DMS 273 (cell line): ENCODE results near the gene SART3.
"Not testable (repeated sequence)": the region's sequence is repeated elsewhere in the genome, so short reads cannot be mapped to it uniquely, and the experiment has no call there.

Experiments
- DNase-seq: peaks from one replicate; lab custom pipeline; 2025; ENCODE audit not compliant: unreplicated experiment; lab: John Stamatoyannopoulos, UW

Gene SART3

DNA sequence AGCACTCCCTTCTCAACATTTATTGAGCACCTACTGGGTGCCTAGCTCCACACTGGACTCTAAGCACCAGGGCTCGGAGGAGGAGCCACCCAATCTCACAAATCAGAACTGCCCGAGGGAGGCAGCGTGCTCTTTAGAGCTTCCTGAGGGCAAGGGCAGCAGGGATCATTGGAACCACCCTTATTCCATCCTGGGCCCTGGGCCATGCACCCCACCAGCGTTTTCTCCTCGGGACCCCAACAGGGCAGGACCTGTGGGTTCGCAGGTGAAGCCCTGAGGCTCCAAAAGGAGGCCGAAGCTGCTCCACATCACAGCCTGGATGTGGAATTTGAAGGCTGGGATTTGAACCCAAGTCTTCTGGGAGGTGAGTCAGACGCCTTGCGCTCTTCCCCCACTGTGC is 21.5 kb upstream of the SART3 start:
- DNase-seq, result no peak

DNA sequence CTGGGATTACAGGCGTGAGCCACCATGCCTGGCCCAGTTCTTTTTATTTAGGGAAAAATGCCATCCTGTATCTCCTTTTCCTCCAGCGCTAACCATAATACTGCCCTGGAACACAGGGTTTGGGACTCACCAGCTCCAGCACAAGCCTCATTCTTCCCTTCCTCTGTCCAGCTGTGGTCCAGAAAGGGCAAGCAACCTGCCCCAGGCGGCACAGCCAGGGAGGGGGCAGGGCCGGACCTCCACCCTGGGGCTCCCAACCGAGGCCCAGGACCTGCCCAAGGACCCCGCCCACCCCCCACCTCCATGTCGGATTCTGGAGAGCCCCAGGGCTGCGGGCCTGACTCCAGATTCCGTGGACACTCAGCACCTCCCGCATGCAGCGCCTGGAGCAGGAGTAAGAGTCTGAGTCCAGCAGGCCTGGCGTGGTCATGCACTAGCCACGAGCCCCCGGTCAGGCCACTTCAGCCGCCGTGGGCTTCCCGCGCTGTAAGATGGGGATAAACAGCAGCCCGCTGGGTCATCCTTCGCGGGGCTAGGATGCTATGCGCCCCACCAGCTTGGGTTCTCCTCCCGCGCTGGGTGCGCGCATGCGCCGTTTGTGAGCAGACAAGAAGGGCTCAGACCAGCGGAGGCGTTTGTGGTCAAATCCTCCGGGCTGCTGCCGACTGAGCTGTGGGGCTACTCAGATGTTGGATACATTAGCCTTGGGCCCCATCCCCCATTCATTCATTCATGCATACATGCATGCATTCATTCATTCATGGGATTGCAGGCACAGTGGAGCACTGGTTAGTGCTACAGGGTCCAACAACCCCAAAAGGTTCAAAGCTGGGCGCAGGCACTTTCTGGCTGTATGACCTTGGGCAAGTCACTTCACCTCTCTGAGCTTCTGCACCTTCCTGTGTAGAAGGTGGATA is 20.6 kb upstream of the SART3 start:
- DNase-seq, result no peak

DNA sequence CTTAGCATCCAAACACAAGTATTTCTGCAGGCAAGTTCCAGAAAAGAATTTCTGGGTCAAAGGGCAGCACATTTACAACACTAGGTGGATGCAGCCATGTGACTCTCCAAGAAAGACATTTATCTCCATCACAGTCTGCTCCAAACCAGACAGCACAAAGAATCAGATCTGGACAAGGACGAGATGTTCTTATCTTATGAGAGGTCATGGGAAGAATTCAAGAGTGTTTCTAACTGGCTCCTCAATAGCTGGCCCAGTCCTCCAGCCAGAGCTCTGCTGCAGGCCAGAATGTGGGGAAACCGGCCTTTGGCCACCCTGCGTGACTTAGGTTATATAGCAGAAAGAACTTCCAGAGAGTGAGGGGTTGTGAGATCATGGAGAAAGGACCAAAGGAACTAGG is 19.6 kb upstream of the SART3 start:
- no peak for DNase-seq

DNA sequence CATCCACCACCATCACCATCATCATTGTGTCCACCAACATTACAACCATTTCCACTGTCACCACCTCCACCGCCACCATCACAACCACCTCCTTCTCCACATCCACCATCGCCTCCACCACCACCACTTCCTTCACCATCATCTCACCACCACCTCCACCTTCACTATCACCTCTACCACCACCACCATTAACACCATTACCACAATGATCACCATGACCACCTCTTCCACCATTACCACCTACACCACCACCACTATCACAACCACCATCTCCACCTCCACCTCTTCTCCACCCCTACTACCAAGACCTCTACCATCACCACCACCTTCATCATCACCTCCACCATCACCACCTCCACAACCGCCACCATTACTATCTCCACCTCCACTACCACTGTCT is 17.8 kb upstream of the SART3 start:
- no peak for DNase-seq

DNA sequence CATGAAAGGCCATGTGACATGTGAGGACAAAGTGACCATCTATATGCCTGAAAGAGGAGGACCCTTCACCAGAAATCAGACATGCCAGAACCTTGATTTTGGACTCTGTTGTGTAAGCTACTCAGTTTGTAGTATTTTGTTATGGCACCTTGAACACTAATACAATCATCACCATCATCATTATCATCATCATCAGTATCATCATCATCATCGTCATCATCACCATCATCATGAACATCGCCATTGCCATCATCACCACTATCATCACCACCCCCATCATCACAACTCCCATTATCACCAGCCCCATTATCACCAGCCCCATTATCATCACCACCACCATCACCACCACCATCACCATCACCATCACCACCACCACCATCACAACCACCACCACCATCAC is 17.3 kb upstream of the SART3 start:
- DNase-seq, result no peak

DNA sequence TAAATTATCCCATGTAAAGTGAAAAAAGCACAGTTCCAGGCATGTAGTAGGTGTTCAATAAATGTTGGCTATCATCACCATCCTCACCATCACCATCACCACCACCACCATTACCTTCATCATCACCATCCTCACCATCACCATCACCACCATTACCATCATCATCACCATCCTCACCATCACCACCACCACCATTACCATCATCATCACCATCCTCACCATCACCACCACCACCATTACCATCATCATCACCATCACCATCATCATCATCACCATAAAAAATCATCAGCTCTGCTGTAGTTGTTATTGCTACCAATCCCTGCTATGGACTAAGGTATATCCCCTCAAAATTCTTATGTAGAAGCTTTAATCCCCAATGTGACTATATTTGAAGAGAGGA is 16.5 kb upstream of the SART3 start:
- DNase-seq, result no peak

DNA sequence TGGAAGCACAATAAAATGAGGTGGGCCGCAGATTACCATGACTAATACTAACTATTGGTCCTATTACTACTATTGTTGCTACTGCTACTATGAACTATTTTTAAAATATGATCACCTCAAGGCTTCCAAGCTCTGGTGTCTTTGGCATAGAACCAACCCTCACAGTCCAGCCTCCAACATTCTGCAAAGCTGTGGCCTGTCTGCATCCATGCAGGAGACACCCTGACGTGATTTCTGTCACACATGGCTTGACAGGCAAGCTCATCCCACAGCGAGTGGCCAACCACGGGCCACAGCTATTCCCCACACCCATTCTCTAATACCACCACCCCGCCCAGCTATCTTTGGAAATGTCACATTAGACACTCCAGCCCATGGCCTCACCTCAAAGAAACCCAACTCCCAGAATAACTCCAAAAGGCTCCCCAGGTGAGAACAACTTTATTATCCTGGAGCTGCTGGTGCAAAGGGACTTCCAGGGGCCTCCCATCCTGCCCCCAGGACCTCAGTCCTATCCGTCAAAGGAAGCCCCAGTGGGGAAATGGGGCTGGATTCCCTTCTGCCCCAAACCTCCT is 15.8 kb upstream of the SART3 start:
- no peak for DNase-seq

DNA sequence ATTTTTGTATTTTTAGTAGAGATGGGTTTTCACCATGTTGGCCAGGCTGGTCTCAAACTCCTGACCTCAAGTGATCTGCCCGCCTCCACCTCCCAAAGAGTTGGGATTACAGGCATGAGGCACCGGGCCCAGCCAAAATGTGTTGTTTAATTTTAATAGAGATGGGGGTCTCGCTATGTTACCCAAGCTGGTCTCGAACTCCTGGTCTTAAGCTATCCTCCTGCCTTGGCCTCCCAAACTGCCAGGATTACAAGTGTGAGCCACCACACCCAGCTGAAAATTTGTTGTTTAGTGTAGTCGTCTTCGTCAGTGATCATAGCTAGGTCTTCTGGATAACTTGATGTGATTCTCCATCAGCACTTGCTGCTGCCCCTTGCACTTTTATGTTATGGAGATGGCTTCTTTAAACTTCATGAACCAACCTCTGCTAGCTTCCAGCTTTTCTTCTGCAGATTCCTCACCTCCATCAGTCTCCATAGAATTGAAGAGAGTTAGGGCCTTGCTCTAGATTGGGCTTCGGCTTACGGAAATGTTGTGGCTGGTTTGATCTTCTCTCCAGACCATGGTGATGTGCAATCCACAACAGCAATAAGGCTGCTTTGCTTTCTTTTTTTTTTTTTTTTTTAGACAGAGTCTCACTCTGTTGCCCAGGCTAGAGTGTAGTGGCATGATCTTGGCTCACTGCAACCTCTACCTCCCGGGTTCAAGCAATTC is 14.4 kb upstream of the SART3 start:
- DNase-seq, result no peak

DNA sequence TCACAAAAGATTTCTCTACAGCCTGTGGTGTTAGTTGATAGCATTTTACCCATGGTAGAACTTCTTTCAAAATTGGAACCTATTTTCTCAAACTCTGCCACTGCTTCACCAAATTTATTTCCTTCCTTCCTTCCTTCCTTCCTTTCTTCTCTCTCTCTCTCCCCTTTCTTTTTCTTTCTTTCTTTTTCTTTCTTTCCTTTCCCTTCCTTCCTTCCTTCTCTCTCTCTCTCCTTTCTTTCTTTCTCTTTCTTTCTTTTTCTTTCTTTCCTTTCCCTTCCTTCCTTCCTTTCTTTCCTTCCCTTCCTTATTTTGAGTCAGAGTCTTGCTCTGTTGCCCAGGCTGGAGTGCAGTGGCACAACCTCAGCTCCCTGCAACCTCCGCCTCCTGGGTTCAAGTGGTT is 13.3 kb upstream of the SART3 start:
- not testable (repeated sequence) for DNase-seq

DNA sequence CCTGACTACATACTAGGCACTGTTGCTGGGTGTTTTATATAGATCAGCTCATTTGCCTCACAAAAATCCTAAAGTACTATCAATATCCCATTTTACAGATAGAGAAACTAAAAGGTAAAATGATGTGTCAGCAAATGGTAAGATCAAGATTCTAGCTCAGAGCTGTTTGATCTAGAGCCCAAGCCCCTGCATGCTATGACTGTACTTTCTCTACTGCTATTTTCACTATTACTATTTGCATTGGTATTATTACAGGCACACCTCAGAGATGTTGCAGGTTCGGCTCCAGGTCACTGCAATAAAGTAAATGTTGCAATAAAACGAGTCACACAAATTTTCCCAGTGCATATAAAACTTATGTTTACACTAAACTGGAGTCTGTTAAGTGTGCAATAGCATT is 12.3 kb upstream of the SART3 start:
- DNase-seq, result no peak

DNA sequence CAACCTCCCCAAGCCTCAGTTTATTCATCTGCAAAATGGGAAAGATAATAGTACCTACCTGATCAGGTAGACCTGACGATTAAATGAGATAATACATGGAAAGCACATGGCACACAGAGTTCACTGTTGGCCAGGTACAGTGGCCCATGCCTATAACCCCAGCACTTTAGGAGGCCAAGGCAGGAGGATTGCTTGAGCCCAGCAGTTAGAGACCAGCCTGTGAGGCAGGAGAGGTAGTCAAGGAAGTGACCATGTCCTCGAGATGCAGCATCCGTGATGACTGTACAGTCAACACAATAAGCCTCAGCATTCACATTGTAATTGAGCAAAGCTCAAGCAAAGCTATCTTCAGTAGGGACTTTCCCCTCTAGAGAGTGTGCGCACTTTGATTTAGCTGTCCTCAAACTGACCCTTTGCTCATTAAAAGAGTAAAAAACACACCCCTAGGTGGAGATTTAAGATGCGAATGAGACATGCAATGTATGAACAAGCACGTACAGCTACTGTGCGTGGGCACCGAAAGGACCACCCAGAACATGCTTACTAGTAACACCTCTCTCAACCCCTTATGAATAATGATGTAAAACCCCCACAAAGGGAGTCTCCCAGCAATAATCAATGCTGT is 11.3 kb upstream of the SART3 start:
- no peak for DNase-seq

DNA sequence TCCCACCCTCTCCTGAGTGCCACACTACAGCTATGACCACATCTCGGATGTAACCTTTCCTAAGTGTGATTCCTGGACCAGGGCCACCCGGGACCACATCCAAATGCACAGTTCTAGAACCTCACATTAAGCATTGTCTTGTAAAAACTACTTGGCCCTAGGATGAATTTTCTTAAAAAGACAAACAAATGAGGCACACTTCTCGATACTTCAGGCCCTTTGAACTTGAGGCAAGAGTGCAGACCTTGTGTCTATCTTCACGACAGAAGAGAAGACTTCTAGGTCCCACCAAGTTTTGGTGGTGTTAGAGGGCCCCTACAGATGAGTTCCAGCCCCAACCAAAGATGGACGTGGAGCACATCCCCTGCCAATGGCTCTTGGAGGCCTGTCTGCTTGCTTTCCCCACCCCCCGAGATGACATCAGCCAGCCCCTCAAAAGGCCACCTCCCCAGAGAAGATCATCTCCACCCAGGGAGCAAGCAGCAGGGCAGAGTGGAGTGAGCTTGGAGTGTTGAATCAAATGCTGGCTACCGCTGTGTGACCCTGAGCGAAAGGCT is 10.7 kb upstream of the SART3 start:
- no peak for DNase-seq

DNA sequence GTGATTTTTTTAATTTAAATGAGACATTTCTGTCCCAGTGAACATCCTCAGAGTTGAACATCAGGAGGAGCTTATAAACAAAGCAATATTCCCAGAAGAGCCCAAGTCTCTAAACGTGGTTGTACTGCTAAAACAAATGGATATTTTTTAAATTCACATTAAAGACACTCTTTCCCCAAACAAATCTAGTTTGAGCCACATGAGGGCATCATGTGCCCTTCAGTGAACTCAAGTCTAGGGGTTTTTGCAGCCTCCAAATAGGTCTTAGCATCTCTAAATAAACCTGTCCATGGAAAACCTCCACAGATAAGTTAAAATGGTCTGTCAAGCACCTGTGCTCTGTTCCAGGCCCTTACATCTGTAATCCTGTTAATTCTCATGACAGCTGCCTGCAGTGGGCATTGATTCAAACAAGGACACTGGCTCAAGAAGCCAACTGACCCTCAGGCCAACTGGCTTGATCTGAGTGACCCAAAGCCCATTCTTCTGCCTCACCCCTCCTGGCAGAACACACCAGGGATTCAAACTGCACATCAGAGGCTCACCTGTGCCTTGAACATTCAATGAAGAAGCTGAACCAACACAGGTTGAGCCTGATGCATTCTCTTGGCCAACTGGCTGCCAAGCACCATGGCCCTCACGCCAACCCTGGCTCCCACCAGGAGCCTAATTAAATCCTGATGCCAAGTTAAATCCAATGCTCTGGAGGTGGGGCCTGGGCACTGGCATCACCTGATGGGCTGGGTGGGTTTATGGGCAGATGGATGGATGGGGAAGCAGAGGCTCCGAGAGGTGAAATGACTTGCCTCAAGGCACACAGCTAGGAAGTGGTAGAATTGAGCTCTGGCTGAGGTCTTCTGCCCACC is 10.0 kb upstream of the SART3 start:
- DNase-seq, result peak; percentile 56

DNA sequence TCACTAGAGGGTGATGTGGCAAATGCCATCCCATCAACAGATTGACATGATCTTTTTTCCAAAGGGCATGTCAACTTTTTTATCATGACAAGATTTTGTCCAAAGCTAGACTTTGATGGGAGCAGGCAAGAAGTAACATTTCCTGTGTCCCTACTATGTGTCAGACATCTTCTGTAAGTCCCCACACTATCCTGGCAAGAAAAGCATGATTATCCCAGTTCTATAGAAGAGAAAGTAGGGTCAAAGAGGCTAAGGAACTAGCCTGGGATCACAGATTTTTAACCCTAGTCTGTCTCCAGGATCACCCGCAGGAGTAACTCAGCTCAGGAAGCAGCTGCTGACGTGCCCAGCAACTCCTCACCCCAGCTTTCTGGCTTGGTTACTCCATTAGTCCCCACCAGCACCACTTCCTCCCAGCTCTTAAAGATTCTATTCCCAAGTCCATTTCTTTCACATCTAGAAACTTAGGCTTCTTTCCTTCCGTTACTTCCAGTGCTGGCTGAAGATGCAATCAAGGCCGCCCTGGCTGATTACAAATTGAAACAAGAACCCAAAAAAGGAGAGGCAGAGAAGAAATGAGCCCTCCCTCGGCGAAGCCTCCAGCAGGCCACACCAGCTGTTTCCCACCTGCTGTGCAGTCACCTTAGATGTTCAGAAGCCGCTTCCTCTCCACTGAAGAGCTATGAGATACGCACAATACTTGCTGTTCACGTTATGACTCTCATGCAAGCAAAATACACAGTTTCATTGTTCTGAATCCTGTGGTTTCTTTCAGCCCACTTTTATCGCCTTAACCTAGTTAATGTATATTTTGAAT is 7.6 kb upstream of the SART3 start:
- DNase-seq, result no peak

DNA sequence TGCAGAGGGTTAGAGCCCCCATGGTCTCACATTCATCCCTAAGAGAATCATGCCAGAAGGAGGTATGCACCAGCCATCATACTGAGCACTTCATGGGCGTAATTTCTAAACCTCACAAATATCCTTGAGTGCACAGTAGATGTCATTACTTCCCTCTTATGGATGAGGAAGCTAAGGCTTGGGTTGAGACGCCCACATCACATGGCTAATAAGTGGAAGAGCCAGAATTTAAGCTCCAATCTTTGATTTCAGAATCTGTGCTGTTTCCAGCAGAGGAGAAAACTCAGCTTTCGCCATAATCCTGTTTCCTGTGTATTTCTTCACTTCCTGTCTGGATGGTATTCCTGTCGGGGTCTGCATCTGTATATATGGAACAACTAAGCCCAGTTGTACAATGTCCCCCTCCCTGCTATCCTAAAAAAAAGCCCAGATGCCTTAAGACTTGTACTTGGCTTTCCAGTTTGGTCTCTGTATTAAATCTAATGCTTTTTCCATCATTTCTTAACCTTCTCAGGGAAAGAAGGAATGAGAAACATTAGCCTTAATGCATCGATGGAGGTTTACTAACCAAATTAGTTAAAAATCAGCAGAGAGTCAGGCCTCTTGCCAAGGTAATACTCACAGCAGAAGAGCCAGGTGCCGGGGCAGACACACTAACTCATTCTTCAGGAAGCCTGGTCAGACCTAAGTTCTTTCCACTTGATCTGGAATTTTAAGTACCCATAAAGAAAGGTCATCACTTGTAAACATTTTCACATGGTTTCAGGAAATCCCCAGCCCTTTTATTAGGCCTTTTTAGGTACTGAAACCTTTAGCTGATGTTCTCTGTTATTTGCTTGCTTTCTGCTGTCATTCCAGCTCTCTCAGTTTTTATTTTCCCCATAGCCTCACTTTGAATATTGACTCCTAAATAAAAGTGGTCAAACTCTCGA is 6.7 kb upstream of the SART3 start:
- DNase-seq, result no peak

DNA sequence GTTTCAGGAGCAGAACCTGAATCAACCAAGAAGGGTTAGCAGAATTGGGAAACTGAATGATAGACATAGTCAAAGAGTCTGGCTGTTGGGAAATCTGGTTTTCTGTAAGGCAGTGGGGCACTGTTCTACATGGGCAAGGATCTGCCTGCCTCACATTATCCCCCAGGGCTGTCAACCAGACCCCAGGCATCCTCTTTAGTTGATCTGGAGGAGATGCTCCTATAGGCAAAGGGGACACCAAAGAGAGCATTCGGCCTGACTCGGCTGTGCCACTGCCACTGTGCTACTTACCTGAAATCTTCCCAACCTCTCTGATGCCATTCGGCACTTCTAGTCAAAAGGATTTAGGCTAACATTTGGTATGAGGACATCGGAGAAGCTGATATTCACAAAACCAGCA is 5.5 kb upstream of the SART3 start:
- no peak for DNase-seq

DNA sequence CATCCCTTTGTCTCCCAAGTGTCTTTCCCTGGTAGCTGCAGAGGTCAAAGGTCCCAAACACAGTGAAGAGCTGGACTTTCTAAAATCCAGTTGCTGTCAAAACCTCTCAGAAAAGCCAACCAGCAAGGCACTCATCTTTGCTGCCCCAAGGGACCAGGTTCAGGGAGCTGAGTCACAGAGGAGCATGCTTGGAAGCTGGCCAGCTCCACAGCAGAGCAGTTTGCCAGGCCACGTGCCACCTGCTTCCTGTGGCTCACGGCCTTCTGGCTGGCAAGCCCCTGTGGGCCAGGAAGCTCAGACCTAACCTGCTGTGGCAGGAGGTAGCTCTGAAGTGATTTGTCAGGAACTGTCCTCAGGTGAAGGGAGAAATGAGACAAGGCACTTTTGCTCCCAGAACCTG is 5.0 kb upstream of the SART3 start:
- peak; percentile 91 for DNase-seq

DNA sequence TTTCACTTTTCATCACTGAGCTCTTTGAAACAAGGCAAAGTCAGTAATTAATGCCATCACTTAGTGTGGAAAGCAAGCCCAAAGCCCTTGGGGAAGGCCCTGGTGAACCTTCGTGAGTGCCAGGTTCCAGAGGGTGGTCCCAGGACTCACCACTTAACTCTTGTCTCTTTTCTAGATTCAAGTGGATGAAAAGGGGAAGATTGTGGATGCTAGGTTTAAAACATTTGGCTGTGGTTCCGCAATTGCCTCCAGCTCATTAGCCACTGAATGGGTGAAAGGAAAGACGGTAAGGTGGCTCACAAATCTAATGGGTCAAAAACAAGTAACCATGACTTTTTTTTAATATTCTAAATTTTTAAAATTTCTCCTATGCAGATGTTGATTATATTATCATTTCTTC is 4.2 kb upstream of the SART3 start:
- no peak for DNase-seq

DNA sequence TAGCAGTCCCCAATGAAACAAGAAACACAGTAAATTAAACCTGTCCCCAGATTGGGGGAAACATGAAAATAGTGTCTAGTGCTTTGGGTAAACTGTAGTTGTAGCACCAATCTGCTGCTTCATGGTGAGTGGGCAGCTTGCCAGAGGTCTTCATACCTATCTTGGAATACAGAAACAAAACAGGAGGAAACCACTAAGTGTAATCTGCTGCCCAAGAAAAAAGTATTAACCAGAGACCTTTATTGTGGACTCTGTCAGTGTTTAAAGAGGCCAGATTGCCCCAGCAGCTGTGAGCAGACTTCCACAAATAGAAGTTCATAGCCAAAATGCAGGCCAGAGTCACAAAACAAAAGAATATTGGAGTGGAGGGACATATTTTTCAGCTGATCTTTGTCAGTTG is 3.8 kb upstream of the SART3 start:
- peak; percentile 36 for DNase-seq
